Testis (tissue), 2 donors: ENCODE results near the gene UBE4A.

Experiments used
- CTCF ChIP-seq, 3 experiments: fragments of 450-650 bp in 2 of 3; fragments of 200-600 bp in 1 of 3; sonication (generic) in 1 of 3; IDR thresholded peaks; one replicate each; pipeline ENCODE4 v1.5.1; 2016 to 2019; ENCODE audit warnings: antibody characterized with exemption in 3 of 3, mild to moderate bottlenecking in 2 of 3, moderate library complexity in 1 of 3
- POLR2A ChIP-seq: fragments of 450-650 bp; IDR thresholded peaks from one replicate; pipeline ENCODE4 v1.6.1; 2017; ENCODE audit warnings: antibody characterized with exemption, mild to moderate bottlenecking, moderate library complexity

GRCh38 chr11:118342503-118343161, 16.8 kb upstream of the UBE4A start, which contains the start of gene CD3D:
- TF ChIP-seq CTCF (IDR thresholded peaks at IDR 0.05) (no peak), POLR2A (no peak)
